NK-92 (cell line): Measurements from ENCODE around the gene ZNF784.
"Not testable (repeated sequence)": the region's sequence is repeated elsewhere in the genome, so short reads cannot be mapped to it uniquely, and the experiment has no call there.

Experiments
- DNase-seq: peaks from one replicate; lab custom pipeline; 2025; ENCODE audit not compliant: unreplicated experiment; lab: John Stamatoyannopoulos, UW

The ZNF784 gene

DNA sequence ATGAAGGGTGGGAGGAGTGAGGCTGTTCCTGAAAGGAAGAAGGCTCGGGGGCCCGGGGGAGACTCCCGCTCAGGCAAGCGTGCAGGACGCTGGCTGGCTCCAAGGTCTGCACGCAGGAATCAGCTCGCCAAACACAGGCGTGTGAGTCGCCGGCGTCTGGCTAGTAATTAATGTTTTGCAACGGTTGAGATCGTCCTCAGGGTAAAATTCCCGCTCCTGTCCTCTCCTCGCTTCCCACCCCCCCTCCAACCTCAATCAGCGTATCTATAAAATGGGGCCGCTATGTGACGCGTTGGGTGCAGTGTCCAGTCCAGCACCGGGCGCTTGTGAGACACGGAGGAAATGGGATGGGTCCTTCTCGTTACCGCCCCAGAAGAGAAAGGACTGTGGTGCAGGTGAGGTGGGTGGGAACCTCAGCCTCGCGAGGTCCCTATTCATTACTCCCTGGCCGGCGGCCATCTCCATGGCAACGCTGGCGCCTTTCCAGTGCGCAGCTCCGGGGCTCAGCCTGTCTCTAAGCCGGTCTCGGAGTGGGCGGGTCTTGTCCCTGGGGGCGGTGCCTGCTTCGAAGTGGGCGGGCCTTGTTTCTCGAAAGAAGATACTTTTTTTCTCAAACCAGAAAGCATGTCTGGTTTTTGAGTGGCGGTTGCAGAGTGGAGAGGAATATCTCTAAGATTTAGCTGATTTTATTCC lies 37.2 kb downstream of the ZNF784 start:
- DNase-seq, result peak; percentile 55

DNA sequence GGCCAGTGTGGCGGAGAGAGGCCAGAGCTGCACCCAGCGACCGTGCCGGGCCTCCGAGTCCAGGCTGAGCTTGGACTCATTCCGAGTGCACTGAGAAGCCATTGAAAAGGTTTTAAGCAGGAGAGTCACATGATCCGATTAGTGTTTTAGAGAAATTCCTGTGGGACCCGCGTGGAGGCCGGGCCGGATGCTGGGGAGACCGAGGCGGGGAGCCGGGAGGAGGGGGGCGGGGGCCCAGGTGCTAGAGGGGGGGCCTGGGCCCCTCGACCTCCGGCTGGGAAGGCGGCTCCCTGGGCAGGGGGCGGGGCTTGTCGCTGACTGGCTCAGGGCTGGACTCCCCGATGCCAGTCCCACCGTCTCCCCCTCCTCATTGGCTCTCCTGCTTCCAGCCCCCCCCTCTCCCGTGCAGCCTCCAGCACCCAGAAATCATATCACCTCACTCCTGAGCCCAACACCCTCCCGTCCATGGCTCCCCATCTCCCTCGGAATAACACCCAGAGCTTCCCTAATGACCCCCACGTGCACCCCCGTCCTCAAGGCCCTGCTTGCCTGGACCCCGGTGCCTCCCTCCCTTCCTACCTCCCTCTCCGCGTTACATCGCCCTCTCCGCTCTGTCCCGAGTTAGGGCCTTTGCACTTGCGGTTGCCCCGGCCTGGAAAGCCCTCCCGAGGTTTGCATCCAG lies 38.6 kb downstream of the ZNF784 start:
- DNase-seq, result no peak

DNA sequence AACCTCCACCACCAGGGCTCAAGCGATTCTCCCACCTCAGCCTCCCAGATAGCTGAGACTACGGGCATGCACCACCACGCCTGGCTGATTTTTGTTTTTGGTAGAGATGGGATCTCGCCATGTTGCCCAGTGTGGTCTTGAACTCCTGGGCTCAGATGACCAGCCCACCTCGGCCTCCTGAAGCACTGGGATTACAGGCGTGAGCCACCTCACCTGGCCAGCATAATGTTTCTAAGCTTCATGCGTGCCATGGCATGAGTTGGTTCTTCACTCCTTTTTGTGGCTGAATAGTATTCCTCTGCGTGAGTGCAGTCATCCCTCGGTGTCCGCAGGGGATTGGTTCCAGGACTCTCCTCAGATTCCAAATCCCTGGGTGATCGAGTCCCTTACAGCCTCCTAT lies 39.5 kb downstream of the ZNF784 start:
- DNase-seq, result no peak

DNA sequence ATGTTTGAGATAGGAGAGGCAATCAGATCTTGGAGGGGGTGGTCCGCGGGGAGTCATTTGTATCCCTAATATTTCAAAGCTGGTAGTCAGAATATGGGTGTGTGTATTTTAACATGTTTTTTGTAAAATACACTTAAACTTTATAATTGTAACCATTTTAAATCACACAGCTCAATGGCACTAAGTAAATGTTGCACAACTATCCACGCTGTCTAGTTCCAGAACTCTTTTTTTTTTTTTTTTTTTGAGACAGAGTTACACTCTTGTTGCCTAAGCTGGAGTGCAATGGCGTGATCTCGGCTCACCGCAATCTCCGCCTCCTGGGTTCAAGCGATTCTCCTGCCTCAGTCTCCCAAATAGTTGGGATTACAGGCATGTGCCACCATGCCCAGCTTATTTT lies 40.5 kb downstream of the ZNF784 start:
- not testable (repeated sequence) for DNase-seq

DNA sequence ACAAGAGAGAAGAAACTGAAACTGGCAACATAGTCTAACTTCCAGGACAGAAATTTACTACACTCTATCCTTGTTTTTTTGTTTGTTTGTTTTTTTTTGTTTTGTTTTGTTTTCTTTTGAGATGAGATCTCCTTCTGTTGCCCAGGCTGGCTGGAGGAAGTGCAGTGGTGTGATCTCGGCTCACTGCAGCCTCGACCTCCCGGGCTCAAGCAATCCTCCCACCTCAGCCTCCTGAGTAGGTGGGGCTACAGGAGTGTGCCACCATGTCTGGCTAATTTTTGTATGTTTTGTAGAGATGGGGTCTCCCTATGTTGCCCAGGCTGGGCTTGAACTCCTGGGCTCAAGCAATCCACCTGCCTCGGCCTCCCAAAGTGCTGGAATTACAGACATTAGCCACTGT lies 42.1 kb downstream of the ZNF784 start:
- not testable (repeated sequence) for DNase-seq

DNA sequence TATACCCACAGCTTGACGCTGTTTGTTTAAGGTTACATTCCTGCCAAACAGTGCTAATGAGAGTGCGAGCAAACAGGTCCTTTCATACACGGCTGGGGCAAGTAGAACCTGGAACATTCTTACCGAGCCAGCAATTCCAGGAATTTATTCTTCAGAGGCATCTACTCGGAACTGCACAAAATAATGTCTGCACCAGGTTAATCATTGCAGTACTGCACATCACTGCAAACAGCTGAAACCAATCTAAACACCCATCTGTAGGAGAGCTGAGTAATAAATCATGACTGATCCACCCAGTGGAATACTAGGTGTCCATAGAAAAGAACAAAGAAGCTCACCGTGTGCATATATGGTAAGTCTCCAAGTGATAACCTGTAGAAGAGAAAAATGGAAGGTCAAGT lies 42.5 kb downstream of the ZNF784 start:
- DNase-seq, result no peak

DNA sequence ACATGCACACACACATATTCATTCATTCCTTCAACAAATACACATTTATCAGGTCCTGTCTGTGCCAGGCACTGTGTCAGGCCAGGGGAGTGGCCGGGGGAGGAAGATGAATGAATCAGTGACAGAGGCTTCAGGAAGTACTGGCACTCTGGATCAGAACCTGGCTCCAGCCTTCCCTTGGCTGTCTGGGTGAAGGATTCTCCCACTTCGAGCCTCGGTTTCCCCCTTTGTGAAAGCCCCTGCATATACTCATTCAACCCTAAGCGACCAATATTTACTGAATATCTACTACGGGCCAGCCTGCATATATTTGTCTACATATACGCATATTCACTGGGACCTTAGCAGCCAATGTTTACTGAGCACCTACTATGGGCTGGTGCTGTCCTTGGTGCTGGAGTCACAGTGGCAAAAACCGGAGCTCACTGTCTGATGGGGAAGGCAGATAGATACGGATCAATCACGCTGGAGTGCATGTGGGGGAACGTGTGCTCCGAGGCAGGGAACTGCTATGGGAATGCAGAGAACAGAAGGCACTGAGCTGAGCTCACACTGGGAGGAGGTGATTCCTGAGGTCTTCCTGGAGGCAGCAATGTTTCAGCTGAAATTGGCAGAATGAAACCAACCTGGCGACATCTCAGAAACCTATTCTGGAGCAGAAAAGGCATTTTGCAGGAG lies 43.1 kb downstream of the ZNF784 start:
- DNase-seq, result no peak

DNA sequence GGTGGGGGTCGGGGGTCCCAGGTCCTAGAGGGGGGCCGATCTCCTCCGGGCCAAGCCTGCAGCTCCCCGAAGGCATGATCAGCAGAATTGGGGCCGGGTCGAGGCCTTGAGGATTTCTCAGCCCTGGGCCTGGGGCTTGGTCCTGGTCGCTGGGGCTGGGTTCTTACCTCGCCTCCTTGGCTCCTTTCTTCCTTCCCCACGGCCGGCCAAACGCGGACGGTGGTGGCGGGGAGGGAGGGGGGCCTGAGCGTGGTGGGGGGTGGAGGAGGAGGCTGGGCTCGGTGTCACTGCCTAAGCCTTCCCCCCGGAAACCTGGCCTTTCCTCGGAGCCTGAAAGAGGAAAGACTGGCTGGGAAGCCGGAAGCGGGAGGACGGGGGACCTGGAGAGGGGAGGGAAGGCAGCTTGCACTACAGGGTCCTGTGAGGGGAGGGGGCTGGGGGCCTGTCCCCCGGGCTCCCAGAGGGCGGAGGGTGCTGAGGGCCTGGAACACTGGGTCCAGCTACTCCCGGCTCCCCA lies 43.7 kb downstream of the ZNF784 start, which contains the start of gene ZNF579:
Gene ZNF579, minus strand, starts transcription at position 221 of the 517 bp plus-strand sequence. CDS start 1,209 bp downstream, outside the sequence.
- no peak for DNase-seq

DNA sequence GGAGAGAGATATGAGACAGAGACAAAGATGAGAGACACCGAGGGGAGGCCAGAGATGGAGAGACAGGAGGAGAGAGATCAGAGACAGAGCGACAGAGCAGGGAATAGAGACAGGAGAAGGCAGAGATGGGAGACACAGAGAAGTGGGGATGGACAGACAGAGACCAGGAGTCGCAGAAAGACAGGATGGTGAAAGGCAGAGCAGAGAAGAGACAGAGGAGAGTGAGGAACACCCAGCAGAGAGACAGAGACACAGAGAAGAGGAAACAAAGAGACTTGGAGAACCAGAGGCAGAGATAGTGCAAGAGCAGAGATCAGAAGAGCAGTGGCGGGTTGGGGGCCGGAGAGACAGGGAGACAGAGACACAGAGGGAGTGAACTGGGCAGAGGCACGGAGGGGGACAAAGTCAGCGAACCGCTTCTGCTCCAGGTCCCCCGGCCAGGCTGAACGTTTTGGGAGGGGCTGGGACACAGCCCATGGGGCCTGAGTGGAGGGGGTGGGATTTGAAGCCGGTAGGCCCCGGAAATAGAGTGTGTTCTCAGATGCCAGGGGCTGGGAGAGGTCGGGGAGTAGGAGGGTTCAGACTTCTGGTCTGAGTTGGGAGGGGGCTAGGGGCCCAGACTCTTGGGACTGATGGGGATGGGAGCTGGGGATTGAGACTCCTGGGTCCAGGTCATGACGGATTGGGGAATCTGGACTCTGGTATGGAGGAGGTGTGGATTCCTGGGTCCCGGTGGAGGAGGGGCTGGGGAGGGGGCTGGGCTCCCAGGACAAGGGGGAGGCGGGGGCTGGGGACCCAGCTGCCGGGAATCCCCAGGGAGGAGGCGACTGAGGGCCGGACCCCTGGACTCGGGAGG lies 44.4 kb downstream of the ZNF784 start:
- no peak for DNase-seq

DNA sequence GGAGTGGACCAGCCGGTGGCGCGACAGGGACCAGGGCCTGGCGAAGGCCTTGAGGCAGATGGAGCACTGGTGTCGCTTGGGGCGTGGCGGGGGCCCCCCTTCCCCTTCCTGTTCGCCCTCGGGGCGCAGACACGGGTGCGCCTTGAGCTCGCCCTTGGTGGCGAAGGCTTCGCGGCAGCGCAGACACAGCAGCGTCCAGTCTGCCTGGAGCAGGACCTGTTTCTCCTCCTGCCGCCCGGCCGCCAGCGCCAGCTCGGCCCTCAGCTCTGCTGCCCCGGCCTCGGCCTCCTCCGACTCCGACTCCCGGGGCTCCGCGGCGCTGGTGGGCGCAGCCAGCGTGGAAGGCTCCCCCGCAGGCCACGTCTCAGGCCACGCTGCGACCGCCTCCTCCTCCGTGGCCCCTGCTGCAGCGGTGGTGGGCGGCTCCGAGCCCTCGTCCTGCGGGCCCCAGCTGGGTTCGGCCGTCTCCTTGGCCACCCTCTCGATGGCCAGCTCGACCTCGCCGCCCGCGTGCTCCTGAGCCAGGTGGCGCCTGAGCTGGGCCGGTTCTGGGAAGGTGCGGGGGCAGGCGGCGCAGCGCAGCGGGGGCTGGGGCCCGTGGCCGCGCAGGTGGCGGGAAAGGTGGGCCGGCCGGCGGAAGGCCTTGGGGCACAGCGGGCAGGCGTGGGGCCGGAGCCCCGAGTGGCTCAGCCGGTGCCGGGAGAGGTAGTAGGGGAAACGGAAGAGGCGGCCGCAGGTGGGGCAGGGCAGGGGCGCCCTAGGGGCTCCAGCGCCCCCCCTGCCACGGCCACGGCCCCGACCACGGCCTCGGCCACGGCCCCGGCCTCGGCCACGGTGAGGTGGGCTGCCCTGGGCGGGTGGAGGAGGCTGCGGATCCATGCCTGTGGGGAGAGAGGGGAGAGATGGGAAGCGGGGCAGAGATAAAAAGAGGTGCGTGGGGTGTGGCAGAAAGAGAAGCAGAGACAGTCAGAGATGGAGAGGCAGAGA lies 45.3 kb downstream of the ZNF784 start:
- no peak for DNase-seq

DNA sequence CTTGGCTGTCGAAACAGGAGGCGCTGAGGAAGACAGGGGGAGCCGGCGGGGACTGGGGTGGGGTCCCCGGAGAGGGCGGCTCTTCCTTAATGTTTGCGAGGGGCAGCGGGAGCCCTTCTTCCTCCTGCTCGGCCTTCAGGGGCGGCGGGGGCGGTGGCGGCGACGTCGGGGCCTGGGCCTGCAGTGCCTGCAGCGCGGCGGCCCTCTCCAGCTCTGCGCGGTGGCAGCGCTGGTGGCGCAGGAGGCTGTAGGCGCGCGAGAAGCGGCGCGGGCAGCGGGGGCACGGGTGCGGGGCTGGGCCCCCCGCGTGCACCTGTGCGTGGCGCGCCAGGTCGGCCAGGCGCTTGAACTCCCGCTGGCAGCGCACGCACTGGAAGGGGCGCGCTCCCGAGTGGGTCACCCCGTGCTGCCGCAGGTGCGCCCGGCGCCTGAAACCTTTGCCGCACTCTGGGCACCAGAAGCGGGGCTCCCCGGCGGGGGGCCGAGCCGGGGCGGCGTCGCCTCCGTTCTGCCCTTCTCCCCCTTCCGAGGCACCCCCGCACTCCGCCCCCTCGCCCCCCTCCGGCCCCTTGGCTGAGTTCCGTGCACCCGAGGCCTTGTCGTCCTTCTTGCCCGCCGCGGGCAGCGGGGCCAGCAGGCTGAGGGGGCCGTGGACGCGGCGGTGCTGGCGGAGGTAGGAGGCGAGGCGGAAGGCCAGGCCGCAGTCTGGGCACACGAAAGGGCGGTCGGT lies 46.2 kb downstream of the ZNF784 start:
- no peak for DNase-seq

DNA sequence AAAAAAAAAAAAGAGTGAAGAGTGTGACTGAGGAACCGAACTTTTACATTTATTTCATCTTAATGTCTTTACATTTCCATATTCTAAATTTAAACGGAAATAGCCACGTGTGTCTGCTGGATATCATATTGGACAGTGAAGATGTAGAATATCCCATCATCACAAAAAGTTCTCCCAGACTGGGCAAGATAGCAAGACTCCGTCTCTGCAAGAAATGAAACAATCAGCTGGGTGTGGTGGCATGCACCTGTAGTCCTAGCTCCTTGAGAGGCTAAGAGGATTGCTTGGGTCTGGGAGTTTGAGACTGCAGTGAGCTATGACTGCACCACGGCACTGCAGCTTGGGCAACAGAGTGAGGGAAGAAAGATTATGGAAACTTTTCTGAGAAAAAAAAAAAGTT lies 47.6 kb downstream of the ZNF784 start:
- DNase-seq, result no peak

DNA sequence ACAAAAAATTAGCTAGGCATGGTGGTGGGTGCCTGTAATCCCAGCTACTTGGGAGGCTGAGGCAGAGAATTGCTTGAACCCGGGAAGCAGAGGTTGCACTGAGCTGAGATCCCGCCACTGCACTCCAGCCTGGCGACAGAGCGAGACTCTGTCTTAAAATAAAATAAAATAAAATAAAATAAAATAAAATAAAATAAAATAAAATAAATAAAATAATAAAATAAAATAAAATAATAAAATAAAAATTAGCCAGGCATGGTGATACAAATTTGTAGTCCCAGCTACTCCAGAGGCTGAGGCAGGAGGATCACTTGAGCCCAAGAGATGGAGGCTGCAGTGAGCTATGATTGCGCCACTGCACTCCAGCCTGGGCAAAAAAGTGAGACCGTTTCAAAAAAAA lies 50.4 kb downstream of the ZNF784 start:
- not testable (repeated sequence) for DNase-seq
